Activated B cell treated with CpG ODN at 0.5 μM for 24 hours (primary cell): Measurements from ENCODE around the gene GUCY1A2. TPM values are rescaled to one million over a fixed set of nuclear protein-coding genes. Genes with fewer than 3 reads are reported as not detected.

Experiments
- ATAC-seq: fragments of 200-7000 bp; cut with Tn5 transposase; one replicate; pipeline ENCODE4 v1.10.0; 2021; ENCODE audit warnings: low read depth, mild to moderate bottlenecking, moderate library complexity
- CTCF ChIA-PET: fragments of 350-600 bp; sonication (Branson Sonifier 250); formaldehyde crosslinking; loops from one replicate; lab custom pipeline; 2021; ENCODE audit warnings: antibody characterized with exemption; lab: Charles Lee
- POLR2A ChIA-PET: fragments of 350-600 bp; sonication (Branson Sonifier 250); formaldehyde crosslinking; loops from one replicate; lab custom pipeline; 2021; ENCODE audit warnings: antibody characterized with exemption; lab: Charles Lee
- DNase-seq: peaks from one replicate; pipeline ENCODE4 v3.0.0; 2022
- H3K27ac Mint-ChIP-seq: one replicate; pipeline ENCODE4 v1.8.0; 2020; ENCODE audit warnings: mixed read lengths
- H3K27me3 Mint-ChIP-seq: one replicate; pipeline ENCODE4 v1.8.0; 2021; ENCODE audit warnings: mixed read lengths
- H3K36me3 Mint-ChIP-seq: one replicate; pipeline ENCODE4 v1.8.0; 2021; ENCODE audit warnings: low read depth, mixed read lengths
- H3K4me1 Mint-ChIP-seq: one replicate; pipeline ENCODE4 v1.8.0; 2021; ENCODE audit warnings: mixed read lengths
- H3K4me3 Mint-ChIP-seq: one replicate; pipeline ENCODE4 v1.8.0; 2020; ENCODE audit warnings: mild to moderate bottlenecking, mixed read lengths
- H3K9me3 Mint-ChIP-seq: one replicate; pipeline ENCODE4 v1.8.0; 2020; ENCODE audit warnings: mixed read lengths
- intact Hi-C: fragments of 100-400 bp; cut with micrococcal nuclease; formaldehyde crosslinking; loops from one replicate; pipeline ENCODE4 v1.15.1; 2024
- total RNA-seq: library from RNA; stranded (reverse); gene quantifications from 2 replicates; pipeline ENCODE4 v1.2.3, GENCODE V29; 2022
- TF ChIP-seq, protein P1 (sequence below): fragments of 200-600 bp; IDR thresholded peaks from one replicate; pipeline ENCODE4 v1.8.0; 2022; ENCODE audit warnings: antibody characterized with exemption, mild to moderate bottlenecking

The GUCY1A2 gene
- total RNA-seq, 1 donor from 2014 or later, result not detected

- Mint-ChIP-seq H3K4me1 (no peaks in the 10 kb centered on the region), H3K9me3 (no peaks in the 10 kb centered on the region), H3K27ac (no peak overlapping the region), H3K36me3 (no peaks in the 10 kb centered on the region), H3K4me3 (no peak overlapping the region), H3K27me3 (no peaks in the 10 kb centered on the region)
- ATAC-seq (no peak), DNase-seq (no peak)
- ChIA-PET POLR2A (no interaction called here), CTCF (no interaction called here)
- intact Hi-C loops, result no loop called here
- TF ChIP-seq, protein P1, sequence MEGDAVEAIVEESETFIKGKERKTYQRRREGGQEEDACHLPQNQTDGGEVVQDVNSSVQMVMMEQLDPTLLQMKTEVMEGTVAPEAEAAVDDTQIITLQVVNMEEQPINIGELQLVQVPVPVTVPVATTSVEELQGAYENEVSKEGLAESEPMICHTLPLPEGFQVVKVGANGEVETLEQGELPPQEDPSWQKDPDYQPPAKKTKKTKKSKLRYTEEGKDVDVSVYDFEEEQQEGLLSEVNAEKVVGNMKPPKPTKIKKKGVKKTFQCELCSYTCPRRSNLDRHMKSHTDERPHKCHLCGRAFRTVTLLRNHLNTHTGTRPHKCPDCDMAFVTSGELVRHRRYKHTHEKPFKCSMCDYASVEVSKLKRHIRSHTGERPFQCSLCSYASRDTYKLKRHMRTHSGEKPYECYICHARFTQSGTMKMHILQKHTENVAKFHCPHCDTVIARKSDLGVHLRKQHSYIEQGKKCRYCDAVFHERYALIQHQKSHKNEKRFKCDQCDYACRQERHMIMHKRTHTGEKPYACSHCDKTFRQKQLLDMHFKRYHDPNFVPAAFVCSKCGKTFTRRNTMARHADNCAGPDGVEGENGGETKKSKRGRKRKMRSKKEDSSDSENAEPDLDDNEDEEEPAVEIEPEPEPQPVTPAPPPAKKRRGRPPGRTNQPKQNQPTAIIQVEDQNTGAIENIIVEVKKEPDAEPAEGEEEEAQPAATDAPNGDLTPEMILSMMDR, result no peak
Measured at GRCh38 chr11:106961048-106961447, 57.2 kb downstream of the GUCY1A2 start.

DNA sequence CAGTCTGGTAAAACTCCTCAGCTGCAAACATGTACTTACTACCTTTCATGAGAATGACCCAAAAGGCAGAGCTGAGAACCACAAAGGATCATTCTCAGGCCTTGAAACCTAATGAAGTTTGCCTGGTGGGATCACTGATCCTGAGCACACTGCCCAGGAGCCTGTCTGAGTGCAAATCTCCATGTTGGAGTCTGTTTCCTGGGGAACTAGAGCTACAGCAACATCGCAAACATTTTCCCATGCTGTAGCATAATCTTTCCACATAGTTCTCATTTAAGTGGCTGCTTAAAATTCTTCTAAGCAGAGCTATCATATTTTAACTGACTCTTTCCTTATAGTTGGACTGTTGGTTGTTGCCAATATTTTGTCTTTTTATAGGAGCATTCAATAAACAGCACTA is 58.5 kb downstream of the GUCY1A2 start:
- H3K4me3 Mint-ChIP-seq, result no peak overlapping the region
- CTCF ChIA-PET, result no interaction called here
- TF ChIP-seq, protein P1, result no peak
- intact Hi-C loops, result no loop called here
- H3K9me3 Mint-ChIP-seq, result peaks cover 3% of the 10 kb centered on the region
- no peak overlapping the region for H3K27ac Mint-ChIP-seq
- DNase-seq (no peak), ATAC-seq (no peak)
- H3K27me3 Mint-ChIP-seq, result no peaks in the 10 kb centered on the region
- POLR2A ChIA-PET, result no interaction called here
- no peaks in the 10 kb centered on the region for H3K4me1 Mint-ChIP-seq
- H3K36me3 Mint-ChIP-seq, result no peaks in the 10 kb centered on the region

GRCh38 chr11:106959386-106959785 is 58.9 kb downstream of the GUCY1A2 start:
- peaks cover 3% of the 10 kb centered on the region for H3K9me3 Mint-ChIP-seq
- intact Hi-C loops, result no loop called here

GRCh38 chr11:106958517-106959248 is 59.6 kb downstream of the GUCY1A2 start:
- Mint-ChIP-seq H3K9me3 (peaks cover 3% of the 10 kb centered on the region), H3K4me3 (no peak overlapping the region), H3K36me3 (no peaks in the 10 kb centered on the region), H3K27me3 (no peaks in the 10 kb centered on the region), H3K4me1 (no peaks in the 10 kb centered on the region), H3K27ac (no peak overlapping the region)
- POLR2A ChIA-PET, result no interaction called here
- ATAC-seq, result no peak
- TF ChIP-seq, protein P1, result no peak
- CTCF ChIA-PET, result no interaction called here
- intact Hi-C loops, result no loop called here
- DNase-seq, result no peak

More at GRCh38 chr11:106959386-106959785, 58.9 kb downstream of the GUCY1A2 start:
- CTCF ChIA-PET, result no interaction called here
- no peaks in the 10 kb centered on the region for H3K27me3 Mint-ChIP-seq
- H3K36me3 Mint-ChIP-seq, result no peaks in the 10 kb centered on the region
- H3K4me1 Mint-ChIP-seq, result no peaks in the 10 kb centered on the region
- no peak overlapping the region for H3K4me3 Mint-ChIP-seq
- TF ChIP-seq, protein P1, result no peak
- DNase-seq (no peak), ATAC-seq (no peak)
- POLR2A ChIA-PET, result no interaction called here
- H3K27ac Mint-ChIP-seq, result no peak overlapping the region

- CTCF ChIA-PET, result no interaction called here
- no peak overlapping the region for H3K27ac Mint-ChIP-seq
- ATAC-seq (no peak), DNase-seq (no peak)
- TF ChIP-seq, protein P1, result no peak
- H3K27me3 Mint-ChIP-seq, result no peaks in the 10 kb centered on the region
- intact Hi-C loops, result no loop called here
- peaks cover 3% of the 10 kb centered on the region for H3K9me3 Mint-ChIP-seq
- no peak overlapping the region for H3K4me3 Mint-ChIP-seq
- H3K36me3 Mint-ChIP-seq, result no peaks in the 10 kb centered on the region
- H3K4me1 Mint-ChIP-seq, result no peaks in the 10 kb centered on the region
- POLR2A ChIA-PET, result no interaction called here
Measured at GRCh38 chr11:106957030-106957482, 61.2 kb downstream of the GUCY1A2 start.
